ENCODE data around the gene TFG.

TFG gene

GRCh38 chr3:100759159-100759558 lies 49.9 kb downstream of the TFG start:
- Histone ChIP-seq H3K4me1 (ENCODE audit: control insufficient read depth in 2 of 2, insufficient read depth in 1 of 2, low read depth in 1 of 2, low read length in 2 of 2) (peaks cover 0 to 6% of the 10 kb centered on the region in 2 donors), H2BK15ac (ENCODE audit: low read length) (no peak overlapping the region), H4K8ac (ENCODE audit: low read depth, low read length) (peak overlapping the region; percentile 3), H3K36me3 (replicated peaks in 1 of 2; ENCODE audit: control insufficient read depth in 2 of 2, insufficient read depth in 2 of 2, low read length in 2 of 2) (peaks cover 0 to 12% of the 10 kb centered on the region in 2 donors), H2AFZ (ENCODE audit: low read length) (no peak overlapping the region), H4K91ac (ENCODE audit: low read depth, low read length, poor library complexity) (no peak overlapping the region), H2BK5ac (ENCODE audit: low read length) (no peak overlapping the region), H3K9ac (ENCODE audit: low read depth, low read length, poor library complexity) (no peak overlapping the region), H2BK12ac (ENCODE audit: low read length) (no peak overlapping the region), H3K4me3 (ENCODE audit: low read length in 2 of 2) (no peak overlapping the region), H3K9me3 (replicated peaks in 1 of 2; ENCODE audit: control insufficient read depth in 2 of 2, insufficient read depth in 1 of 2, low read depth in 1 of 2, low read length in 2 of 2) (no peaks in the 10 kb centered on the region), H3K79me1 (ENCODE audit: low read depth, low read length) (no peaks in the 10 kb centered on the region), H3K4ac (ENCODE audit: low read length) (no peak overlapping the region), H3K4me2 (ENCODE audit: insufficient read depth, low read length, poor library complexity, severe bottlenecking) (no peak overlapping the region), H3K27ac (replicated peaks; ENCODE audit: low read length) (no peak overlapping the region), H2AK5ac (ENCODE audit: low read depth, low read length) (no peak overlapping the region), H3K14ac (ENCODE audit: low read length) (no peak overlapping the region), H3K27me3 (ENCODE audit: control insufficient read depth in 3 of 3, insufficient read depth in 3 of 3, low read depth in 1 of 3, low read length in 3 of 3) (no peaks in the 10 kb centered on the region), H3K18ac (ENCODE audit: low read length) (no peak overlapping the region), H3K23ac (ENCODE audit: low read depth, low read length, poor library complexity) (no peak overlapping the region), H2BK120ac (ENCODE audit: low read depth, low read length) (no peak overlapping the region)
- WGBS, 2 donors (ENCODE audit: extremely low coverage in 2 of 2, insufficient read length in 2 of 2, insufficient replicate concordance in 1 of 2), result no CpG with 5 or more reads among the region's 3 CpGs
- DNase-seq (ENCODE audit: low spot score), result no peak

- Histone ChIP-seq H3K4me2 (ENCODE audit: insufficient read depth, low read length, poor library complexity, severe bottlenecking) (no peak overlapping the region), H3K18ac (ENCODE audit: low read length) (no peak overlapping the region), H2BK12ac (ENCODE audit: low read length) (no peak overlapping the region), H2BK5ac (ENCODE audit: low read length) (no peak overlapping the region), H3K4me1 (ENCODE audit: control insufficient read depth in 2 of 2, insufficient read depth in 1 of 2, low read depth in 1 of 2, low read length in 2 of 2) (peaks cover 0 to 6% of the 10 kb centered on the region in 2 donors), H2AK5ac (ENCODE audit: low read depth, low read length) (no peak overlapping the region), H4K8ac (ENCODE audit: low read depth, low read length) (no peak overlapping the region), H3K9ac (ENCODE audit: low read depth, low read length, poor library complexity) (no peak overlapping the region), H3K36me3 (replicated peaks in 1 of 2; ENCODE audit: control insufficient read depth in 2 of 2, insufficient read depth in 2 of 2, low read length in 2 of 2) (peaks cover 0 to 4% of the 10 kb centered on the region in 2 donors), H3K4me3 (ENCODE audit: low read length in 2 of 2) (no peak overlapping the region), H3K14ac (ENCODE audit: low read length) (no peak overlapping the region), H3K9me3 (replicated peaks in 1 of 2; ENCODE audit: control insufficient read depth in 2 of 2, insufficient read depth in 1 of 2, low read depth in 1 of 2, low read length in 2 of 2) (no peaks in the 10 kb centered on the region), H3K27me3 (ENCODE audit: control insufficient read depth in 3 of 3, insufficient read depth in 3 of 3, low read depth in 1 of 3, low read length in 3 of 3) (no peaks in the 10 kb centered on the region), H2BK120ac (ENCODE audit: low read depth, low read length) (no peak overlapping the region), H3K4ac (ENCODE audit: low read length) (no peak overlapping the region), H3K79me1 (ENCODE audit: low read depth, low read length) (no peaks in the 10 kb centered on the region), H2BK15ac (ENCODE audit: low read length) (no peak overlapping the region), H2AFZ (ENCODE audit: low read length) (no peak overlapping the region), H3K23ac (ENCODE audit: low read depth, low read length, poor library complexity) (no peak overlapping the region), H3K27ac (replicated peaks; ENCODE audit: low read length) (no peak overlapping the region), H4K91ac (ENCODE audit: low read depth, low read length, poor library complexity) (no peak overlapping the region)
- DNase-seq (ENCODE audit: low spot score), result no peak
Observed at GRCh38 chr3:100759950-100760349, 50.7 kb downstream of the TFG start.

- Histone ChIP-seq H3K14ac (ENCODE audit: low read length) (no peak overlapping the region), H3K4me2 (ENCODE audit: insufficient read depth, low read length, poor library complexity, severe bottlenecking) (no peak overlapping the region), H3K23ac (ENCODE audit: low read depth, low read length, poor library complexity) (no peak overlapping the region), H3K4ac (ENCODE audit: low read length) (no peak overlapping the region), H2BK120ac (ENCODE audit: low read depth, low read length) (no peak overlapping the region), H3K9ac (ENCODE audit: low read depth, low read length, poor library complexity) (no peak overlapping the region), H2BK5ac (ENCODE audit: low read length) (no peak overlapping the region), H3K4me1 (ENCODE audit: control insufficient read depth in 2 of 2, insufficient read depth in 1 of 2, low read depth in 1 of 2, low read length in 2 of 2) (peaks cover 0 to 6% of the 10 kb centered on the region in 2 donors), H2AK5ac (ENCODE audit: low read depth, low read length) (no peak overlapping the region), H4K91ac (ENCODE audit: low read depth, low read length, poor library complexity) (no peak overlapping the region), H4K8ac (ENCODE audit: low read depth, low read length) (no peak overlapping the region), H3K18ac (ENCODE audit: low read length) (no peak overlapping the region), H3K36me3 (replicated peaks in 1 of 2; ENCODE audit: control insufficient read depth in 2 of 2, insufficient read depth in 2 of 2, low read length in 2 of 2) (no peaks in the 10 kb centered on the region), H2AFZ (ENCODE audit: low read length) (no peak overlapping the region), H2BK12ac (ENCODE audit: low read length) (no peak overlapping the region), H3K79me1 (ENCODE audit: low read depth, low read length) (no peaks in the 10 kb centered on the region), H3K27me3 (ENCODE audit: control insufficient read depth in 3 of 3, insufficient read depth in 3 of 3, low read depth in 1 of 3, low read length in 3 of 3) (no peaks in the 10 kb centered on the region), H2BK15ac (ENCODE audit: low read length) (no peak overlapping the region), H3K27ac (replicated peaks; ENCODE audit: low read length) (no peak overlapping the region), H3K9me3 (replicated peaks in 1 of 2; ENCODE audit: control insufficient read depth in 2 of 2, insufficient read depth in 1 of 2, low read depth in 1 of 2, low read length in 2 of 2) (no peaks in the 10 kb centered on the region), H3K4me3 (ENCODE audit: low read length in 2 of 2) (no peak overlapping the region)
- no CpG with 5 or more reads among the region's 4 CpGs for WGBS, 2 donors (ENCODE audit: extremely low coverage in 2 of 2, insufficient read length in 2 of 2, insufficient replicate concordance in 1 of 2)
- no peak for DNase-seq (ENCODE audit: low spot score)
Observed at GRCh38 chr3:100760377-100760776, 51.1 kb downstream of the TFG start.

- no peak overlapping the region for H3K18ac ChIP-seq (ENCODE audit: low read length)
- no peak overlapping the region for H3K14ac ChIP-seq (ENCODE audit: low read length)
Observed at GRCh38 chr3:100761211-100761942, 52.1 kb downstream of the TFG start.

More at GRCh38 chr3:100761211-100761942, 52.1 kb downstream of the TFG start:
- no peak overlapping the region for H3K4me3 ChIP-seq (ENCODE audit: low read length in 2 of 2)
- no peak overlapping the region for H3K4me2 ChIP-seq (ENCODE audit: insufficient read depth, low read length, poor library complexity, severe bottlenecking)
- H3K36me3 ChIP-seq (replicated peaks in 1 of 2; ENCODE audit: control insufficient read depth in 2 of 2, insufficient read depth in 2 of 2, low read length in 2 of 2), result no peaks in the 10 kb centered on the region
- H3K4ac ChIP-seq (ENCODE audit: low read length), result no peak overlapping the region
- no CpG with 5 or more reads among the region's 1 CpG for WGBS, 2 donors (ENCODE audit: extremely low coverage in 2 of 2, insufficient read length in 2 of 2, insufficient replicate concordance in 1 of 2)
- H3K79me1 ChIP-seq (ENCODE audit: low read depth, low read length), result no peaks in the 10 kb centered on the region
- H2BK15ac ChIP-seq (ENCODE audit: low read length), result no peak overlapping the region
- no peak overlapping the region for H3K27ac ChIP-seq (replicated peaks; ENCODE audit: low read length)
- no peak overlapping the region for H2BK5ac ChIP-seq (ENCODE audit: low read length)
- peaks cover 0 to 6% of the 10 kb centered on the region in 2 donors for H3K4me1 ChIP-seq (ENCODE audit: control insufficient read depth in 2 of 2, insufficient read depth in 1 of 2, low read depth in 1 of 2, low read length in 2 of 2)
- H3K23ac ChIP-seq (ENCODE audit: low read depth, low read length, poor library complexity), result no peak overlapping the region
- no peak overlapping the region for H4K91ac ChIP-seq (ENCODE audit: low read depth, low read length, poor library complexity)
- H2BK12ac ChIP-seq (ENCODE audit: low read length), result no peak overlapping the region
- DNase-seq (ENCODE audit: low spot score), result no peak
- no peaks in the 10 kb centered on the region for H3K27me3 ChIP-seq (ENCODE audit: control insufficient read depth in 3 of 3, insufficient read depth in 3 of 3, low read depth in 1 of 3, low read length in 3 of 3)
- H2BK120ac ChIP-seq (ENCODE audit: low read depth, low read length), result no peak overlapping the region
- no peak overlapping the region for H4K8ac ChIP-seq (ENCODE audit: low read depth, low read length)
- no peaks in the 10 kb centered on the region for H3K9me3 ChIP-seq (replicated peaks in 1 of 2; ENCODE audit: control insufficient read depth in 2 of 2, insufficient read depth in 1 of 2, low read depth in 1 of 2, low read length in 2 of 2)
- H3K9ac ChIP-seq (ENCODE audit: low read depth, low read length, poor library complexity), result no peak overlapping the region
- H2AFZ ChIP-seq (ENCODE audit: low read length), result no peak overlapping the region
- H2AK5ac ChIP-seq (ENCODE audit: low read depth, low read length), result no peak overlapping the region

All from neuronal stem cell (in vitro differentiated cells).